GM23338 (cell line): ENCODE measurements around the gene WNT6. TPM values are rescaled to one million over a fixed set of nuclear protein-coding genes. Genes with fewer than 3 reads are reported as not detected.
A peak's percentile ranks its signal among the peaks of the same experiment; 100 is the strongest.

Source experiments
- ATAC-seq: fragments of 200-7000 bp; cut with Tn5 transposase; 3 replicates; pipeline ENCODE4 v1.9.1; 2020
- DNase-seq: peaks from one replicate; pipeline ENCODE4 v3.0.0-alpha.2; 2015; ENCODE audit warnings: low spot score
- H2AFZ ChIP-seq: fragments of 200-600 bp; sonication (generic); 2 replicates; pipeline ENCODE4 v1.8.0; 2016; ENCODE audit warnings: antibody characterized with exemption, mild to moderate bottlenecking, moderate library complexity
- H3F3A ChIP-seq: fragments of 200-600 bp; sonication (generic); replicated peaks from 2 replicates; pipeline ENCODE4 v1.8.0; 2017; ENCODE audit warnings: antibody characterized with exemption, mixed run types, low read depth
- H3K27ac ChIP-seq: fragments of 200-600 bp; sonication (generic); 2 replicates; pipeline ENCODE4 v1.6.1; 2016; ENCODE audit warnings: low read depth
- H3K27me3 ChIP-seq: fragments of 200-600 bp; sonication (generic); 2 replicates; pipeline ENCODE4 v1.8.0; 2016; ENCODE audit warnings: mild to moderate bottlenecking, mixed run types, moderate library complexity; ENCODE audit not compliant: insufficient read depth
- H3K36me3 ChIP-seq: fragments of 200-600 bp; sonication (generic); 2 replicates; pipeline ENCODE4 v1.8.0; 2016; ENCODE audit warnings: mild to moderate bottlenecking; ENCODE audit not compliant: insufficient read depth
- H3K4me1 ChIP-seq: fragments of 200-600 bp; sonication (generic); 2 replicates; pipeline ENCODE4 v1.8.0; 2016; ENCODE audit warnings: mild to moderate bottlenecking, moderate library complexity; ENCODE audit not compliant: insufficient read depth
- H3K4me2 ChIP-seq: fragments of 200-600 bp; sonication (generic); 2 replicates; pipeline ENCODE4 v1.7.1; 2017; ENCODE audit warnings: mixed run types
- H3K4me3 ChIP-seq: fragments of 200-600 bp; sonication (generic); 2 replicates; pipeline ENCODE4 v1.6.1; 2016; ENCODE audit warnings: mixed run types
- H3K79me2 ChIP-seq: fragments of 200-600 bp; sonication (generic); replicated peaks from 2 replicates; pipeline ENCODE4 v1.8.0; 2017; ENCODE audit warnings: mild to moderate bottlenecking; ENCODE audit not compliant: insufficient read depth
- H3K9me2 ChIP-seq: fragments of 200-600 bp; sonication (generic); 2 replicates; pipeline ENCODE4 v1.8.0; 2017; ENCODE audit not compliant: insufficient read depth
- H4K20me1 ChIP-seq: fragments of 200-600 bp; sonication (generic); replicated peaks from 2 replicates; pipeline ENCODE4 v1.8.0; 2017; ENCODE audit warnings: mild to moderate bottlenecking; ENCODE audit not compliant: insufficient read depth
- H3K27ac Mint-ChIP-seq: 2 replicates; pipeline ENCODE4 v1.8.0; 2020; ENCODE audit warnings: inconsistent platforms, mild to moderate bottlenecking, moderate library complexity, mixed read lengths
- H3K27me3 Mint-ChIP-seq: 3 replicates; pipeline ENCODE4 v1.8.0; 2022; ENCODE audit warnings: low read depth, mild to moderate bottlenecking, moderate library complexity, mixed read lengths, inconsistent platforms; ENCODE audit not compliant: insufficient read depth, poor library complexity
- H3K36me3 Mint-ChIP-seq: 3 replicates; pipeline ENCODE4 v1.8.0; 2021; ENCODE audit warnings: low read depth, mild to moderate bottlenecking, inconsistent platforms, moderate library complexity, mixed read lengths
- H3K4me1 Mint-ChIP-seq: 3 replicates; pipeline ENCODE4 v1.8.0; 2020; ENCODE audit warnings: mild to moderate bottlenecking, inconsistent platforms, mixed read lengths
- H3K4me3 Mint-ChIP-seq: 3 replicates; pipeline ENCODE4 v1.8.0; 2021; ENCODE audit warnings: moderate library complexity, mild to moderate bottlenecking, inconsistent platforms, mixed read lengths
- H3K9me3 Mint-ChIP-seq: 3 replicates; pipeline ENCODE4 v1.8.0; 2020; ENCODE audit warnings: moderate library complexity, mild to moderate bottlenecking, inconsistent platforms, mixed read lengths
- CREB1 ChIP-seq: fragments of 250-450 bp; sonication (Bioruptor Pico); IDR thresholded peaks from 2 replicates; pipeline ENCODE4 v1.5.0; 2020; ENCODE audit warnings: low read depth, mild to moderate bottlenecking, moderate library complexity
- EZH2 ChIP-seq: fragments of 200-600 bp; sonication (generic); IDR thresholded peaks from one replicate; pipeline ENCODE4 v1.8.0; 2017; ENCODE audit warnings: antibody characterized with exemption, mild to moderate bottlenecking, low read depth; ENCODE audit not compliant: unreplicated experiment
- EZH2phosphoT487 ChIP-seq: fragments of 200-600 bp; sonication (generic); IDR thresholded peaks from one replicate; pipeline ENCODE4 v1.8.1; 2018; ENCODE audit warnings: antibody characterized with exemption; ENCODE audit not compliant: unreplicated experiment
- POLR2AphosphoS5 ChIP-seq: IDR thresholded peaks from 2 replicates; pipeline ENCODE4 v1.6.1; 2016; ENCODE audit warnings: antibody characterized with exemption, low read depth
- polyA plus RNA-seq: library from polyadenylated mRNA; unstranded; fragments of >200 nt; fragmentation: Nextera tagmentation; extraction: Ambion mirVana; gene quantifications from 2 replicates; pipeline ENCODE4 v1.2.1, GENCODE V29; 2016
- total RNA-seq: library from RNA; depleted of rRNA; stranded (reverse); fragments of >200 nt; shearing (Covaris generic); gene quantifications from 2 replicates; pipeline ENCODE4 v1.2.3, GENCODE V29; 2014
- TF ChIP-seq, protein P1 (sequence below): fragments of 250-450 bp; sonication (Bioruptor Pico); IDR thresholded peaks from 2 replicates; pipeline ENCODE4 v1.5.0; 2020; ENCODE audit warnings: mild to moderate bottlenecking, moderate library complexity
- TF ChIP-seq, protein P2 (sequence below): IDR thresholded peaks from one replicate; pipeline ENCODE4 v1.6.1; 2018; ENCODE audit warnings: antibody characterized with exemption; ENCODE audit not compliant: unreplicated experiment

WNT6 gene
- total and polyA plus RNA-seq, 2 experiments from 2014 or later = not detected

DNA sequence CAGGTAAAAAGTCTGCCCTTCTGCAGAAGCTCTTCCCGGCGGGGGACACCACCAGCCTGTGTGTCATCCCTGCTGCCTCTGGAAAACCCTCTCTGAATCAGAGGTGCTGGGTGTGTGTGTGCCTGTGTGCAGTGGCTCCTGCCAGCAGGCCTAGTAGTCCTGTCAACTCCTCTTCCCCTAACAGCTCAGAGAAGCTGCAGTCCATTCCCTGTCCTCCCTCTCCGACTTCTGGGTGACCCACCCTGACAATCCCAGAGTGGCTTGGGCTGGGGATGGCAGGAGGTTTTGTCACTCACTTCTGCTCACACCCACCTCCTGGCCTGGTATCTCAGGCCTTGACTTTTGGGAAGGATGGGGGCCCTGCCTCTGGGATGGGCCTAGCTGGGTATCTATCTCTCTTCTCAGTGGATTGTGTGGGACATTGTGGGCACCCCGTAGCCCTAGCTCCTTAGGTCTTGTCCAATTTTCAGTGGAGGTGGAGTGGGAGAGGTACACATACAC lies 23.3 kb downstream of the WNT6 start (continued):
- TF ChIP-seq EZH2phosphoT487 (peak; percentile 92), CREB1 (CRISPR knock-in tag) (no peak)
- TF ChIP-seq, protein P1, sequence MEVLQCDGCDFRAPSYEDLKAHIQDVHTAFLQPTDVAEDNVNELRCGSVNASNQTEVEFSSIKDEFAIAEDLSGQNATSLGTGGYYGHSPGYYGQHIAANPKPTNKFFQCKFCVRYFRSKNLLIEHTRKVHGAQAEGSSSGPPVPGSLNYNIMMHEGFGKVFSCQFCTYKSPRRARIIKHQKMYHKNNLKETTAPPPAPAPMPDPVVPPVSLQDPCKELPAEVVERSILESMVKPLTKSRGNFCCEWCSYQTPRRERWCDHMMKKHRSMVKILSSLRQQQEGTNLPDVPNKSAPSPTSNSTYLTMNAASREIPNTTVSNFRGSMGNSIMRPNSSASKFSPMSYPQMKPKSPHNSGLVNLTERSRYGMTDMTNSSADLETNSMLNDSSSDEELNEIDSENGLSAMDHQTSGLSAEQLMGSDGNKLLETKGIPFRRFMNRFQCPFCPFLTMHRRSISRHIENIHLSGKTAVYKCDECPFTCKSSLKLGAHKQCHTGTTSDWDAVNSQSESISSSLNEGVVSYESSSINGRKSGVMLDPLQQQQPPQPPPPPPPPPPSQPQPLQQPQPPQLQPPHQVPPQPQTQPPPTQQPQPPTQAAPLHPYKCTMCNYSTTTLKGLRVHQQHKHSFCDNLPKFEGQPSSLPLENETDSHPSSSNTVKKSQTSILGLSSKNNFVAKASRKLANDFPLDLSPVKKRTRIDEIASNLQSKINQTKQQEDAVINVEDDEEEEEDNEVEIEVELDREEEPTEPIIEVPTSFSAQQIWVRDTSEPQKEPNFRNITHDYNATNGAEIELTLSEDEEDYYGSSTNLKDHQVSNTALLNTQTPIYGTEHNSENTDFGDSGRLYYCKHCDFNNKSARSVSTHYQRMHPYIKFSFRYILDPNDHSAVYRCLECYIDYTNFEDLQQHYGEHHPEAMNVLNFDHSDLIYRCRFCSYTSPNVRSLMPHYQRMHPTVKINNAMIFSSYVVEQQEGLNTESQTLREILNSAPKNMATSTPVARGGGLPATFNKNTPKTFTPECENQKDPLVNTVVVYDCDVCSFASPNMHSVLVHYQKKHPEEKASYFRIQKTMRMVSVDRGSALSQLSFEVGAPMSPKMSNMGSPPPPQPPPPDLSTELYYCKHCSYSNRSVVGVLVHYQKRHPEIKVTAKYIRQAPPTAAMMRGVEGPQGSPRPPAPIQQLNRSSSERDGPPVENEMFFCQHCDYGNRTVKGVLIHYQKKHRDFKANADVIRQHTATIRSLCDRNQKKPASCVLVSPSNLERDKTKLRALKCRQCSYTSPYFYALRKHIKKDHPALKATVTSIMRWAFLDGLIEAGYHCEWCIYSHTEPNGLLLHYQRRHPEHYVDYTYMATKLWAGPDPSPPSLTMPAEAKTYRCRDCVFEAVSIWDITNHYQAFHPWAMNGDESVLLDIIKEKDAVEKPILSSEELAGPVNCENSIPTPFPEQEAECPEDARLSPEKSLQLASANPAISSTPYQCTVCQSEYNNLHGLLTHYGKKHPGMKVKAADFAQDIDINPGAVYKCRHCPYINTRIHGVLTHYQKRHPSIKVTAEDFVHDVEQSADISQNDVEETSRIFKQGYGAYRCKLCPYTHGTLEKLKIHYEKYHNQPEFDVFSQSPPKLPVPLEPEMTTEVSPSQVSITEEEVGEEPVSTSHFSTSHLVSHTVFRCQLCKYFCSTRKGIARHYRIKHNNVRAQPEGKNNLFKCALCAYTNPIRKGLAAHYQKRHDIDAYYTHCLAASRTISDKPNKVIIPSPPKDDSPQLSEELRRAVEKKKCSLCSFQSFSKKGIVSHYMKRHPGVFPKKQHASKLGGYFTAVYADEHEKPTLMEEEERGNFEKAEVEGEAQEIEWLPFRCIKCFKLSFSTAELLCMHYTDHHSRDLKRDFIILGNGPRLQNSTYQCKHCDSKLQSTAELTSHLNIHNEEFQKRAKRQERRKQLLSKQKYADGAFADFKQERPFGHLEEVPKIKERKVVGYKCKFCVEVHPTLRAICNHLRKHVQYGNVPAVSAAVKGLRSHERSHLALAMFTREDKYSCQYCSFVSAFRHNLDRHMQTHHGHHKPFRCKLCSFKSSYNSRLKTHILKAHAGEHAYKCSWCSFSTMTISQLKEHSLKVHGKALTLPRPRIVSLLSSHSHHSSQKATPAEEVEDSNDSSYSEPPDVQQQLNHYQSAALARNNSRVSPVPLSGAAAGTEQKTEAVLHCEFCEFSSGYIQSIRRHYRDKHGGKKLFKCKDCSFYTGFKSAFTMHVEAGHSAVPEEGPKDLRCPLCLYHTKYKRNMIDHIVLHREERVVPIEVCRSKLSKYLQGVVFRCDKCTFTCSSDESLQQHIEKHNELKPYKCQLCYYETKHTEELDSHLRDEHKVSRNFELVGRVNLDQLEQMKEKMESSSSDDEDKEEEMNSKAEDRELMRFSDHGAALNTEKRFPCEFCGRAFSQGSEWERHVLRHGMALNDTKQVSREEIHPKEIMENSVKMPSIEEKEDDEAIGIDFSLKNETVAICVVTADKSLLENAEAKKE = no peak

DNA sequence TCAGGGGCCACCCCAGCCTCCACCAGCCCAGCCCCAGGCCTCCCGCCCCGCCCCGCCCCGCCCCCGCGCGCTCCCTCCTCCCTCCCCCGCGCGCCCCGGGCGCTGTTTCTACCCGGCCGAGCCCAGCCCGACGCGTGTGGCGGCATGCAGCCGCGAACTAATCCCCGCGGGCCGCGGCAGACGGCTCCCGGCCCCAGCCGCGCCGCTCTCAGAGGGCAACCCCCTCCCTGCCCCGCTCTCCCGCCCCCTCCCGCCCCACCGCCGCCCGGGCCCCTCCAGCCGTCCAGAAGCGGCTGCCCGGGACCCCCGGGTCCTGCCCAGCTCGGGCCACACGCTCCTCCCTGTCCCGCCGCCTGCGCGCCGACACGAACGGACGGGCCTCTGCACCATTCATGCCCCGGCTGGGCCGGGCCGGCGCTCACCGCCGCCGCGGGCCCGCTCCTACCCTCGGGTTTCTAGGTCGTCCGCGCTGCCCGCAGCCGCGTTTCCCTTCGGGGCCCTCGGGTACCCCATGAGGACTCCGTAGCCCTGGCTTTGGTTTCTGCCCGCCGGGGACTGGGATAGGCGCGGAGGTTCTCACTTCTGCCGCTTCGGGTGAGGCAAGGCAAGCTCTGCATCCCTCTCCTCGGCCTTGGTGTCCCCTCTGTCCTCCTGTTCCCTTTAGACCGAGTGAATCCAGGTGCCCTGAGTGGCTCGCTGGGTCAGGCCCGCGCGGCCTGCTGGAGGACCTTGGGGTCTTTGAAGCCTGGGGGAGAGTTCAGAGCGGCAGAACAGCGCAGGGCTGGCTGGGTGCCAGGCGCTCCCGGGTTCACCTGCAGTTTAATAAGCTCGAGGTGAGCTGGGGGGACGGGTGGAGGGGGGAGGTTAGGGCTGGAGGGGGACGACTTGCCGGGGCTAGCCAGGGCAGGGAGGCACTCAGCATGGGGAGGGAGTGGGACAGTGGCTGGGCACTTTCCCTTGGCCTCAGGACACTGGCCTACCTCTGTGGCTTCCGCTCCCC lies 24.2 kb downstream of the WNT6 start:
- H3K27me3 Mint-ChIP-seq = peaks cover 89% of the 10 kb centered on the region
- DNase-seq = peak; percentile 60

More for the DNA sequence above, 24.2 kb downstream of the WNT6 start:
- H3K27me3 ChIP-seq = peaks cover 98% of the 10 kb centered on the region
- H3K79me2 ChIP-seq = no peaks in the 10 kb centered on the region
- H3K4me1 ChIP-seq = peaks cover 7% of the 10 kb centered on the region; the same call in 1 of the 2 replicates
- H3K36me3 ChIP-seq = no peaks in the 10 kb centered on the region
- Mint-ChIP-seq H3K9me3 (no peaks in the 10 kb centered on the region), H3K4me1 (peaks cover 18% of the 10 kb centered on the region), H3K36me3 (no peaks in the 10 kb centered on the region; the same call in 2 of the 3 replicates), H3K27ac (no peak overlapping the region), H3K4me3 (peak overlapping the region; percentile 55)
- H4K20me1 ChIP-seq = peaks cover 8% of the 10 kb centered on the region
- H2AFZ ChIP-seq = peak overlapping the region; percentile 91
- TF ChIP-seq EZH2 (peak; percentile 100), EZH2phosphoT487 (peak; percentile 100), POLR2AphosphoS5 (no peak)
- TF ChIP-seq, protein P2, sequence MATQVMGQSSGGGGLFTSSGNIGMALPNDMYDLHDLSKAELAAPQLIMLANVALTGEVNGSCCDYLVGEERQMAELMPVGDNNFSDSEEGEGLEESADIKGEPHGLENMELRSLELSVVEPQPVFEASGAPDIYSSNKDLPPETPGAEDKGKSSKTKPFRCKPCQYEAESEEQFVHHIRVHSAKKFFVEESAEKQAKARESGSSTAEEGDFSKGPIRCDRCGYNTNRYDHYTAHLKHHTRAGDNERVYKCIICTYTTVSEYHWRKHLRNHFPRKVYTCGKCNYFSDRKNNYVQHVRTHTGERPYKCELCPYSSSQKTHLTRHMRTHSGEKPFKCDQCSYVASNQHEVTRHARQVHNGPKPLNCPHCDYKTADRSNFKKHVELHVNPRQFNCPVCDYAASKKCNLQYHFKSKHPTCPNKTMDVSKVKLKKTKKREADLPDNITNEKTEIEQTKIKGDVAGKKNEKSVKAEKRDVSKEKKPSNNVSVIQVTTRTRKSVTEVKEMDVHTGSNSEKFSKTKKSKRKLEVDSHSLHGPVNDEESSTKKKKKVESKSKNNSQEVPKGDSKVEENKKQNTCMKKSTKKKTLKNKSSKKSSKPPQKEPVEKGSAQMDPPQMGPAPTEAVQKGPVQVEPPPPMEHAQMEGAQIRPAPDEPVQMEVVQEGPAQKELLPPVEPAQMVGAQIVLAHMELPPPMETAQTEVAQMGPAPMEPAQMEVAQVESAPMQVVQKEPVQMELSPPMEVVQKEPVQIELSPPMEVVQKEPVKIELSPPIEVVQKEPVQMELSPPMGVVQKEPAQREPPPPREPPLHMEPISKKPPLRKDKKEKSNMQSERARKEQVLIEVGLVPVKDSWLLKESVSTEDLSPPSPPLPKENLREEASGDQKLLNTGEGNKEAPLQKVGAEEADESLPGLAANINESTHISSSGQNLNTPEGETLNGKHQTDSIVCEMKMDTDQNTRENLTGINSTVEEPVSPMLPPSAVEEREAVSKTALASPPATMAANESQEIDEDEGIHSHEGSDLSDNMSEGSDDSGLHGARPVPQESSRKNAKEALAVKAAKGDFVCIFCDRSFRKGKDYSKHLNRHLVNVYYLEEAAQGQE = no peak
- no peaks in the 10 kb centered on the region for H3F3A ChIP-seq
- H3K4me3 ChIP-seq = peak overlapping the region; percentile 55
- no peak overlapping the region for H3K27ac ChIP-seq
- H3K9me2 ChIP-seq = no peaks in the 10 kb centered on the region
- peak overlapping the region; percentile 75 for H3K4me2 ChIP-seq
- peak; percentile 20 for ATAC-seq
